DOHH2 (cell line): Measurements from ENCODE around the gene ATP8A2.

Source experiments
- EZH2phosphoT487 ChIP-seq: fragments of 200-600 bp; sonication (generic); IDR thresholded peaks from 2 replicates; pipeline ENCODE4 v1.6.1; 2017; ENCODE audit warnings: borderline replicate concordance, mild to moderate bottlenecking, antibody characterized with exemption, low read length, moderate library complexity, mixed read lengths
- TF ChIP-seq, protein P1 (sequence below): fragments of 200-600 bp; sonication (generic); IDR thresholded peaks from one replicate; pipeline ENCODE4 v1.5.1; 2014; ENCODE audit warnings: antibody characterized with exemption, mild to moderate bottlenecking, low read depth, low read length; ENCODE audit not compliant: poor library complexity, severe bottlenecking

DNA sequence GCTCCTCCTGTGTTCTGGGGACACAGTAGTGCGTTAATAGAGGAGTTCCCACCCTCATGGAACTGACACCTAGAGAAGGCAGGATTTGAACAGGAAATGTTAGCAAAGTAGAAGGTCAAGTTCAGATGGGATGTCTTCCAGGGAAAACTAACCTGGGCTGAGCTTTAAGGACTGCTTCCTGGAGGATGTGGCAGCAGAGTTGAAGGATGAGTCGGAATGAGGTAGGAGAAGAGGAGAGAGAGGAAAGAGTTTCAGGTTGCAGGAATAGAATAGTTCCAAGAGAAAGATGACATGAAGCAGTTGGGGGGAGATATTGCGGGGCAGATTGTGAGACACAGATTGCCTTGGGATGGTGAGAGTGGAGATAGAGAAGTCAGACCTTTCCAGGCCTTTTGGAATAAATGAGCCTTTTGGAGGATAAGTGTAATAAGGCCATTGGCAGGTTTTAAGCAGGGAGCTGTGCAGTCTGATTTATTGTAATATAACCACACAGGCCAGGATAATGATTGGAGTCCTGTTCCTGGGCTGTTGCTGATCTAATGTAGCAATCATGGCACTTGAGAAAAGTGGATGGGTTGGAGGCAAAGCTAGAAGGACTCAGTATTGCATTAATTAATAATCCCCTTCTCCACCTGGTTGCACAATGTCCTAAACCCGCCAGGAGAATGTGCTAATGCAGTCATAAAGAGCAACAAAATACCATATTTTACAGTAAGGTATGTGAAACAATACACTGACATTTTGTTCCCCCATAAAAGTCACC, 474.6 kb downstream of the ATP8A2 start:
- TF ChIP-seq, protein P1, sequence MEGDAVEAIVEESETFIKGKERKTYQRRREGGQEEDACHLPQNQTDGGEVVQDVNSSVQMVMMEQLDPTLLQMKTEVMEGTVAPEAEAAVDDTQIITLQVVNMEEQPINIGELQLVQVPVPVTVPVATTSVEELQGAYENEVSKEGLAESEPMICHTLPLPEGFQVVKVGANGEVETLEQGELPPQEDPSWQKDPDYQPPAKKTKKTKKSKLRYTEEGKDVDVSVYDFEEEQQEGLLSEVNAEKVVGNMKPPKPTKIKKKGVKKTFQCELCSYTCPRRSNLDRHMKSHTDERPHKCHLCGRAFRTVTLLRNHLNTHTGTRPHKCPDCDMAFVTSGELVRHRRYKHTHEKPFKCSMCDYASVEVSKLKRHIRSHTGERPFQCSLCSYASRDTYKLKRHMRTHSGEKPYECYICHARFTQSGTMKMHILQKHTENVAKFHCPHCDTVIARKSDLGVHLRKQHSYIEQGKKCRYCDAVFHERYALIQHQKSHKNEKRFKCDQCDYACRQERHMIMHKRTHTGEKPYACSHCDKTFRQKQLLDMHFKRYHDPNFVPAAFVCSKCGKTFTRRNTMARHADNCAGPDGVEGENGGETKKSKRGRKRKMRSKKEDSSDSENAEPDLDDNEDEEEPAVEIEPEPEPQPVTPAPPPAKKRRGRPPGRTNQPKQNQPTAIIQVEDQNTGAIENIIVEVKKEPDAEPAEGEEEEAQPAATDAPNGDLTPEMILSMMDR: no peak
- no peak for TF ChIP-seq EZH2phosphoT487
